Testis (tissue), 3 donors: ENCODE measurements around the gene PHACTR3. TPM values are rescaled to one million over a fixed set of nuclear protein-coding genes. Genes with fewer than 3 reads are reported as not detected.
A peak's percentile ranks its signal among the peaks of the same experiment; 100 is the strongest.

Experiments used
- DNase-seq: peaks from one replicate; pipeline ENCODE4 v3.0.0-alpha.2; 2019
- H3K27ac ChIP-seq, 2 donors: fragments of 200-600 bp; sonication (generic); one replicate each; pipeline ENCODE4 v1.5.1; 2019
- H3K27me3 ChIP-seq: fragments of 200-600 bp; sonication (generic); one replicate; pipeline ENCODE4 v1.5.1; 2019
- H3K36me3 ChIP-seq: fragments of 200-600 bp; sonication (generic); one replicate; pipeline ENCODE4 v1.5.1; 2017; ENCODE audit warnings: low read depth; ENCODE audit errors: missing control alignments
- H3K4me1 ChIP-seq: fragments of 200-600 bp; sonication (generic); one replicate; pipeline ENCODE4 v1.5.1; 2019
- H3K4me3 ChIP-seq, 2 donors: fragments of 200-600 bp; sonication (generic); one replicate each; pipeline ENCODE4 v1.5.1; 2017 to 2019
- H3K9me3 ChIP-seq: fragments of 200-600 bp; sonication (generic); one replicate; pipeline ENCODE4 v1.5.1; 2017
- CTCF ChIP-seq, 3 experiments: fragments of 450-650 bp in 2 of 3; fragments of 200-600 bp in 1 of 3; sonication (generic) in 1 of 3; IDR thresholded peaks; one replicate each; pipeline ENCODE4 v1.5.1; 2016 to 2019; ENCODE audit warnings: antibody characterized with exemption in 3 of 3, mild to moderate bottlenecking in 2 of 3, moderate library complexity in 1 of 3
- POLR2A ChIP-seq: fragments of 450-650 bp; IDR thresholded peaks from one replicate; pipeline ENCODE4 v1.6.1; 2017; ENCODE audit warnings: antibody characterized with exemption, mild to moderate bottlenecking, moderate library complexity
- WGBS, 2 donors: methylation state at CpG; one replicate each; pipeline ENCODE4 v1.1.5; 2018; 5-methylcytosine and 5-hydroxymethylcytosine counted together
- intact Hi-C: fragments of 100-400 bp; cut with DNase I; formaldehyde crosslinking; loops from one replicate; pipeline ENCODE4 v1.15.1; 2023; ENCODE audit warnings: low total_unique reads
- polyA plus RNA-seq: library from polyadenylated mRNA; stranded (reverse); fragments of 350-450 nt; fragmentation: Illumina TruSeq; extraction: RNeasy Lipid Tissue Mini Kit (QIAGEN cat#74804); gene quantifications from one replicate; pipeline ENCODE4 v1.2.3, GENCODE V29; 2014; ENCODE audit warnings: low read depth, low replicate concordance; ENCODE audit not compliant: insufficient read depth
- total RNA-seq, 2 donors: library from RNA; depleted of rRNA; stranded (reverse); fragments of >200 nt; gene quantifications; one replicate each; pipeline ENCODE4 v1.2.3, GENCODE V29; 2016

Gene PHACTR3
- total and polyA plus RNA-seq, 3 donors from 2014 or later: 0.94 to 1.2 (median 1.1) TPM

- Histone ChIP-seq H3K27ac (no peak overlapping the region), H3K4me1 (peaks cover 15% of the 10 kb centered on the region), H3K27me3 (no peaks in the 10 kb centered on the region), H3K9me3 (no peaks in the 10 kb centered on the region), H3K36me3 (no peaks in the 10 kb centered on the region), H3K4me3 (no peak overlapping the region)
- no peak for TF ChIP-seq POLR2A
- no peak for TF ChIP-seq CTCF (IDR thresholded peaks at IDR 0.05)
- intact Hi-C loops: no loop called here
- DNase-seq: peak; percentile 51
- 33 to 60% methylated on average over 3 of the region's 3 CpGs for WGBS, 2 donors
These were observed 227.6 kb downstream of the PHACTR3 start for GRCh38 chr20:59831916-59832270.

GRCh38 chr20:59832406-59833363, 228.3 kb downstream of the PHACTR3 start:
- Histone ChIP-seq H3K4me3 (no peak overlapping the region), H3K9me3 (no peaks in the 10 kb centered on the region), H3K36me3 (no peaks in the 10 kb centered on the region), H3K4me1 (peaks cover 15% of the 10 kb centered on the region), H3K27me3 (no peaks in the 10 kb centered on the region), H3K27ac (no peak overlapping the region)
- TF ChIP-seq CTCF (IDR thresholded peaks at IDR 0.05): no peak
- no peak for TF ChIP-seq POLR2A
- DNase-seq: peak; percentile 7
- 75 to 84% methylated on average over 12 to 13 of the region's 13 CpGs for WGBS, 2 donors
- intact Hi-C loops: no loop called here

GRCh38 chr20:59835057-59835447, 230.7 kb downstream of the PHACTR3 start:
- H3K4me3 ChIP-seq: no peak overlapping the region
- TF ChIP-seq CTCF (IDR thresholded peaks at IDR 0.05) (no peak), POLR2A (no peak)
- peak; percentile 14 for DNase-seq
- H3K36me3 ChIP-seq: no peaks in the 10 kb centered on the region
- 34 to 48% methylated on average over 2 of the region's 2 CpGs for WGBS, 2 donors
- no peak overlapping the region for H3K27ac ChIP-seq
- intact Hi-C loops: no loop called here
- H3K27me3 ChIP-seq: no peaks in the 10 kb centered on the region
- H3K9me3 ChIP-seq: no peaks in the 10 kb centered on the region
- H3K4me1 ChIP-seq: peaks cover 15% of the 10 kb centered on the region

- H3K4me3 ChIP-seq: no peak overlapping the region
These were observed 231.4 kb downstream of the PHACTR3 start for GRCh38 chr20:59835448-59836395.

More at GRCh38 chr20:59835448-59836395, 231.4 kb downstream of the PHACTR3 start:
- peak; percentile 68 for DNase-seq
- 13 to 14% methylated on average over 10 to 16 of the region's 16 CpGs for WGBS, 2 donors
- no peak for TF ChIP-seq POLR2A
- no peak for TF ChIP-seq CTCF (IDR thresholded peaks at IDR 0.05)
- Histone ChIP-seq H3K9me3 (no peaks in the 10 kb centered on the region), H3K36me3 (no peaks in the 10 kb centered on the region), H3K4me1 (peaks cover 15% of the 10 kb centered on the region), H3K27me3 (no peaks in the 10 kb centered on the region), H3K27ac (no peak overlapping the region)
- intact Hi-C loops: no loop called here
